Adrenal gland (tissue), 5 donors: Measurements from ENCODE around the gene ZNF385A.

ENCODE experiments used
- CTCF ChIP-seq, 6 experiments: fragments of 450-650 bp in 4 of 6; fragments of 200-600 bp in 2 of 6; sonication (generic) in 1 of 6; IDR thresholded peaks; 1 replicate in 5 of 6; 2 replicates in 1 of 6; pipeline versions ENCODE4 v1.5.1 to v1.8.0; 2016 to 2021; ENCODE audit warnings: antibody characterized with exemption in 6 of 6, mild to moderate bottlenecking in 2 of 6, moderate library complexity in 1 of 6
- POLR2A ChIP-seq, 2 donors: fragments of 450-650 bp; IDR thresholded peaks; one replicate each; pipeline ENCODE4 v1.6.1; 2017; ENCODE audit warnings: antibody characterized with exemption in 2 of 2, mild to moderate bottlenecking in 2 of 2, moderate library complexity in 1 of 2
- donor health status: DM: no; HTN: no; CAD: no.

GRCh38 chr12:54337854-54338650 lies 46.5 kb downstream of the ZNF385A start:
- TF ChIP-seq POLR2A (IDR thresholded peaks at IDR 0.05) (no peak), CTCF (IDR thresholded peaks at IDR 0.05) (peak in 1 of 6 experiments; percentile 22)
